ENCODE results near the gene MYO10. TPM values are rescaled to one million over a fixed set of nuclear protein-coding genes. Genes with fewer than 3 reads are reported as not detected.
"Not testable (repeated sequence)": the region's sequence is repeated elsewhere in the genome, so short reads cannot be mapped to it uniquely, and the experiment has no call there.

The MYO10 gene
- polyA plus RNA-seq = not detected

DNA sequence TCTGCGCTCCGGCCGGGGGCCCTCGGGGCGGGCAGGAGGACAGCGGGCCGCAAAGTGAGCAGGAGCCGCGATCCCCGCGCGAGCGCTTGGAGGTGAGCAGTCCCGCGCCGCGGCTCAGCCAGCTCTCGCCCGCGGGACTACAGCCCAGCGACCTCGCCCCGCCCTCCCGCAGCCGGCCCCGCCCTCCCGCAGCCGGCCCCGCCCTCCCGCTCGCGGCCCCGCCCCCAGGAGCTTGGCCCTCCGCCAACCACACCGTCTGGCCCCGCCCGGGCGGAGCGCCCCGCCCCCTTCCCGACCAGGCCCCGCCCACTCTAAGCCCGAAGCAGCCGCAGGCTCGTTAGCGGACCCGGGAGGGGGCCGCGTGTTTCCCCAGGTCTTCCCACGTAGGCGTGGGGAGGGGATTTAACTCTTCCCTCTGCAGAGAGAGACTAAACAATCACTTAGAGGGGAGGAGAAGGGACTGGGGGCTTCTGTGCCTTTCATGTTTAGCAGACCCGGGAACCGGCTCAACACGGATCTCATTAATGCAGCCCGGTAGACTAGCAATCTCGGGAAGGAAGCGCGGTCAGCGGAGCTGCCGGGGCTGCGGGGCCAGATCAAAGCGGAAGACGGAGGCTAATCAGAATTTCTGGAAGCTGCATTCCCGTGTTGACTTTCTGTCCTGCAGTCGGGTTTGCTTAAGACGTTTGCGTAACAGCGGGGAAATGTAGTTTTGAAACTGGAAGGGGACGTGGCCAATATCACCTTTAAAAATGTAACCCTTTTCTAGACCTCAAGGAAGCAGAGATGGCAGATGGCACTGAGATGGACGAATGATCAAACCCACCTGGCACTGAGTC lies at the start of gene MYO10:
Gene MYO10, minus strand, starts transcription at position 139 of the 839 bp plus-strand sequence. CDS start 480 bp downstream, outside the sequence.
- DNase-seq = peak in 2 of 3 donors; percentile 11 to 12
- Mint-ChIP-seq H3K9me3 (peaks cover 0 to 16% (median 7%) of the 10 kb centered on the region in 6 donors), H3K4me1 (peaks cover 18 to 33% of the 10 kb centered on the region in 2 donors), H3K36me3 (no peaks in the 10 kb centered on the region), H3K27ac (no peak within 1 kb of the TSS), H3K4me3 (peak within 1 kb of the TSS; percentile 72 to 83 (median 79)), H3K27me3 (ENCODE audit: low read depth in 3 of 3) (peaks cover 4 to 16% (median 12%) of the 10 kb centered on the region in 3 donors)

DNA sequence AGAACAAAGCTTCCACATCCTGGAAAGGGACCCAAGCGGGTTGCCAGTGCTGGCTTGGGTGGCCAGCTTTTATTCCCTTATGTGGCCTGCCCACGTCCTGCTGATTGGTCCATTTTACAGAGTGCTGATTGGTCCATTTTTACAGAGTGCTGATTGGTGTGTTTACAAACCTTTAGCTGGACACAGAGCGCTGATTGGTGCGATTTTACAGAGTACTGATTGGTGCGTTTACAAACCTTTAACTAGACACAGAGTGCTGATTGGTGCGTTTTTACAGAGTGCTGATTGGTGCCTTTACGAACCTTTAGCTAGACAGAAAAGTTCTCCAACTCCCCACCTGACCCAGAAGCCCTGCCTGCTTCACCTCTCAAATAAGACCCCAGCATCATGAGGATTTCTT lies 49.2 kb upstream of the MYO10 start:
- H3K27me3 Mint-ChIP-seq (ENCODE audit: low read depth in 3 of 3); DNase-seq; H3K9me3 Mint-ChIP-seq; H3K4me1 Mint-ChIP-seq; H3K36me3 Mint-ChIP-seq; H3K27ac Mint-ChIP-seq; H3K4me3 Mint-ChIP-seq: not testable (repeated sequence)

DNA sequence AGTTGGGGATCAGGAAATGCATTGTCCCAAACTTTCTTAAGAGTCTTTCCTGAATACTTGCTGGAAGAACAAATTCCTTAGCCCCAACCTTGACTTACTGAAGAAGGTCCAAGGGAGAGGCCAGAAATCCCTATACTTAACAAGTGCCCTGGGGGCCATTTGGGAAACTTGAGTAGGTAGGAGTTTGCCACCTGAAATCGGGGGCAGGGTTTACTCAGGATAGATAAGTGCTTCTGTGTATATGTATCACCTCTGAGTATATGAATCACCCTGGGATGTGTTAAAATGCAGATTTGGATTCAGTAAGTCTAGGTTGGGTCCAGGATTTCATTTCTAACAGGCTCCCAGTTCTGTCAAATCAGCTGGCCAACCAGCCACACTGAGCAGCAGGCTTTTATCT lies 47.9 kb upstream of the MYO10 start:
- Mint-ChIP-seq H3K27ac (no peak overlapping the region), H3K27me3 (ENCODE audit: low read depth in 3 of 3) (peaks cover 0 to 3% (median 1%) of the 10 kb centered on the region in 3 donors), H3K36me3 (no peaks in the 10 kb centered on the region), H3K4me3 (no peak overlapping the region), H3K4me1 (no peaks in the 10 kb centered on the region), H3K9me3 (peaks cover 0 to 9% (median 2%) of the 10 kb centered on the region in 6 donors)
- no peak for DNase-seq

DNA sequence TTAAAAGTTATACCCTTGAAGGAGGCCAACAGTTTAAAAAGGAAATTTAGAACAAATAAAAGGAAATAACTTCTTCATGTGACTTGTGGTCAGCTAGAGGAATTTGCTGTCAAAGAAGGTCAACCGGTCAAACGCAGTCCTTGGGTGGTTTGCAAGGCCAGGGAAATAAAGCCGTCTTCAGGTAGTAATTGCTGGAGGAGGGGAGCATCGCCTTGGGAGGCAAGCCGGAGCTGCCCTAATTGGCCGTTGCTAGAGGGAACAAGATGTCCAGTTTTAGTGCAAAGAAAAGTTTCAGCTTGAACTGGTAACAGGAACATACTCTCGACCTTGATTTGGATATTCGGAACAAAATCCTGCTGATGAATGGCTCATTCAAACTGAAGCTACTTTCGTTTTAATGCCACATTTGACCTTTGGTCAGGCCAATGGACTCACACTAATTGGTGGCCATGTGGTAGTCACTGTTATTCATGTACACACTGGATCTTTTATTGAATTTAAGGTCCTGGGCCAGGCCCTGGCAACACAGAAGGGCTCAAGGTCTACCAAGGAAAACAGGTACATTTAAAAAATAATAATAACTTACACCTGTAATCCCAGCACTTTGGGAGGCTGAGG lies 47.0 kb upstream of the MYO10 start:
- Mint-ChIP-seq H3K27me3 (ENCODE audit: low read depth in 3 of 3) (peaks cover 1 to 3% (median 2%) of the 10 kb centered on the region in 3 donors), H3K9me3 (peaks cover 0 to 9% (median 4%) of the 10 kb centered on the region in 6 donors), H3K4me1 (no peaks in the 10 kb centered on the region), H3K36me3 (no peaks in the 10 kb centered on the region), H3K4me3 (no peak overlapping the region), H3K27ac (no peak overlapping the region)
- no peak for DNase-seq

DNA sequence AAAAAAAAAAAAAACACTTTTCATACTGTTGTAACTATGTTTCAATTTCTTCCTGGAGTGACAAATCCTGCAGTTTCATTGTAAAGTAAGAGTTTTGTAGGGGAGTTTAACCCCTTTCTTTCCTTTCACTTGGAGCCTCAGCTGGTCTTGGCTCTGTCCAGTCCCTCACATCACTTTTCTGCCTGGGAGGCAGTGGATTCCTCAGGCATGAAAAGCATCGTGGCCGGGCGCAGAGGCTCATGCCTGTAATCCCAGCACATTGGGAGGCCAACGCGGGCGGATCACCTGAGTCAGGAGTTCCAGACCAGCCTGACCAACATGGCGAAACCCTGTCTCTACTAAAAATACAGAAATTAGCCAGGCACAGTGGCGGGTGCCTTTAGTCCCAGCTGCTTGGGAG lies 45.6 kb upstream of the MYO10 start:
- Mint-ChIP-seq H3K9me3 (peaks cover 0 to 9% (median 4%) of the 10 kb centered on the region in 6 donors), H3K27ac (no peak overlapping the region), H3K36me3 (no peaks in the 10 kb centered on the region), H3K4me3 (no peak overlapping the region), H3K27me3 (ENCODE audit: low read depth in 3 of 3) (peaks cover 0 to 2% (median 1%) of the 10 kb centered on the region in 3 donors), H3K4me1 (no peaks in the 10 kb centered on the region)
- DNase-seq = no peak

DNA sequence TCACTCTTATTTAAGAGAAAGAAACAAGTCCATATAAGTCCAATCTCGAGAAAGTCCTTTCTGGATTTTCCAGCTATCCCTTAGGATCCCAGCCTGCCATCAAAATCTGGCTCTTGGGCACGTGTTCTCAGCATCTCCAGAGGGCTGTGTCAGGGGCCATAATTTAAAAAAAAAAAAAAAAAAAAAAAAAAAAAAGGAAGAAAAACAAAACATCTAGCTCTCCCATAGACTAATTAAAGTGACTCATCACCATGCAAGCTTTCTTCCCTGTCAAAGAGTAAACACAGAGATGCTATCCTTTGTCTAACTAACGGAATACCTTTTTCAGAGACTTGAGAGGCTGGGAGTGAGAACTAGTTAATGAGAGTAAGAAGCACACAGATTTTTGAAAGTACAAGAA lies 44.9 kb upstream of the MYO10 start:
- Mint-ChIP-seq H3K4me3 (no peak overlapping the region), H3K27me3 (ENCODE audit: low read depth in 3 of 3) (peaks cover 0 to 2% (median 1%) of the 10 kb centered on the region in 3 donors), H3K4me1 (no peaks in the 10 kb centered on the region), H3K9me3 (peaks cover 0 to 8% (median 4%) of the 10 kb centered on the region in 6 donors), H3K36me3 (no peaks in the 10 kb centered on the region), H3K27ac (no peak overlapping the region)
- no peak for DNase-seq

DNA sequence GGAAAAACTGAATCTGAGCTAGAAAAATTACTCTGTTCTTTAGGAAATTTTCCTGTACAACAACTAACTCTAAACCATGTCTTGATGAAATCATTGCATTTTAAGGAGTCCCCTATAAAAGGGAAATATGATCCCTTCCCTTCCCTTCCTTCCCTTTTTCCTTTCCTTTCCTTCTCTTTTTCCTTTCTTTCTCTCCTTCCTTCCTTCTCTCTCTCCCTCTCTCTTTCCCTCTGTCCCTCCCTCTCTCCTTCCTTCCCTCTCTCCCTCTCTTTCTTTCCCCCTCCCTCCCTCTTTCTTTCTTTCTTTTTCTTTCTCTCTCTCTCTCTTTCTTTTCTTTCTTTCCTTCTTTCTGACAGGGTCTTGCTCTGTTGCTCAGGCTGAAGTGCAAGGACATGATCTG lies 42.2 kb upstream of the MYO10 start:
- Mint-ChIP-seq H3K9me3 (peaks cover 0 to 9% (median 4%) of the 10 kb centered on the region in 6 donors), H3K4me3 (no peak overlapping the region), H3K4me1 (no peaks in the 10 kb centered on the region), H3K27me3 (ENCODE audit: low read depth in 3 of 3) (peaks cover 1 to 2% (median 2%) of the 10 kb centered on the region in 3 donors), H3K36me3 (no peaks in the 10 kb centered on the region), H3K27ac (no peak overlapping the region)
- DNase-seq = no peak

DNA sequence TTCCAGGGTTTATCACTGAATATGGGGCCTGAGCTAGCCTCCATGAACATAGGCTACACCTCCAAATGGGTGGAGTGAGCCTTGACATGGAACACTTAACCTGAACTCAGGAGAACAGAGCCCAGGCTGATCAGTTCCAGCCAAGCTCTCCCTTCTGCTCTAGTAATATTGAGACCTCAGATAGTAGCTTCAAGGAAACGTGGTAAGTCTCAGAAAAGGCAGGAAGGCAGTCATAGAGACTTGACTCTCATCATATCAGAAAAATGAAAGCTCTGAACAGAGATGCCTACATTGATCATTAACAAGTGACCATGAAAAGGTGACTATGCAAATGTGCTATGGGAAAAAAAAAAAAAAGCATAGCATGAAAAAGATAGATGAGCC lies 40.5 kb upstream of the MYO10 start:
- Mint-ChIP-seq H3K4me1 (no peaks in the 10 kb centered on the region), H3K4me3 (no peak overlapping the region), H3K9me3 (peaks cover 0 to 11% (median 7%) of the 10 kb centered on the region in 6 donors), H3K36me3 (no peaks in the 10 kb centered on the region), H3K27me3 (ENCODE audit: low read depth in 3 of 3) (peaks cover 1 to 2% (median 2%) of the 10 kb centered on the region in 3 donors), H3K27ac (no peak overlapping the region)
- no peak for DNase-seq

DNA sequence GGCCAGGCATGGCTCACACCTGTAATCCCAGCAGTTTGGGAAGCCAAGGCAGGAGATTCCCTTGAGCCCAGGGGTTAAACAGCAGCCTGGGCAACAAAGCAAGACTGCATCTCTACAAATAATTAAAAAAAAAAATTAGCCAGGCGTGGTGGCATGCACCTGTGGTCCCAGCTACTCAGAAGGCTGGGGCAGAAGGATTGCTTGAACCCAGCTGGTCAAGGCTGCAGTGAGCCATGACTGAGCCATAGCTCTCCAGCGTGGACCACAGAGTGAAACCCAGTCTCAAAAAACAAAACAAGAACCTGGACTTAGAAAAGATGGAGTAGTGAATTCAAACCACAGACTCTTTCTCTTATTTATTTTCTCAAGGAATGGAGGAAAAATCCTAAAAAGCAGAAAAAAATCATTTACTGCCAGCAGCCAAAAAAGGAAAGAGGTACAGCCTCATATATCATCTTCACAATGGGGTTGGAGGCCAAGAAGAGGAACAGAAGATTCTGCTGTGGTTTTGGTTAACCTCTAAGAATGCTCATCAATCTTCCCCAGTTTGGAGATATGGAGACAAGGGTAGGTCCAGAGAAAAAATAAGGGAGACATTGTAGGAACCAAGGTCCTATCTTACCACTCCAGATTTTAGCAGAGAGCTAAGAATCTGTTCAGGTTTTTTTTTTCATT lies 40.0 kb upstream of the MYO10 start:
- Mint-ChIP-seq H3K4me3 (no peak overlapping the region), H3K4me1 (no peaks in the 10 kb centered on the region), H3K27ac (no peak overlapping the region), H3K9me3 (peaks cover 0 to 11% (median 7%) of the 10 kb centered on the region in 6 donors), H3K36me3 (no peaks in the 10 kb centered on the region), H3K27me3 (ENCODE audit: low read depth in 3 of 3) (peaks cover 1 to 2% (median 2%) of the 10 kb centered on the region in 3 donors)
- DNase-seq = no peak

DNA sequence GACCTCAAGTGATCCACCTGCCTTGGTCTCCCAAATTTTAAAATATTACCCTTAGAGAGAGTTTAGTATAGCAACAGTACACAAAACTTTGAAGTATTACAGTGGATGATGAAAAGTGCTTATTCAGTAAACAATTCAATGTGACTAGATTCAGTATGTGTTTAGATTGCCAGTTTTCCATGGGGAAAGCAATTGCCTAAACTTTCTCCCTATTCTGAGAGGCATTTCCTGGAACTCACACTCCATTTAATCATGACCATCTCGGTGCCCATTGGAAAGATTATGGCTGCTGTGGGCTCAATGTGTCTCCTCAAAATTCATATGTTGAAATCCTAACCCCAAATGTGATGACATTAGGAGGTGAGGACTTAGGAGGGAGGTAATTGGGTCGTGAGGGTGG lies 38.9 kb upstream of the MYO10 start:
- H3K27me3 Mint-ChIP-seq (ENCODE audit: low read depth in 3 of 3) = peaks cover 2% of the 10 kb centered on the region in 3 donors
- no peaks in the 10 kb centered on the region for H3K4me1 Mint-ChIP-seq
- DNase-seq = no peak
- H3K4me3 Mint-ChIP-seq = no peak overlapping the region
- H3K36me3 Mint-ChIP-seq = no peaks in the 10 kb centered on the region
- H3K27ac Mint-ChIP-seq = no peak overlapping the region
- peaks cover 0 to 13% (median 6%) of the 10 kb centered on the region in 6 donors for H3K9me3 Mint-ChIP-seq

DNA sequence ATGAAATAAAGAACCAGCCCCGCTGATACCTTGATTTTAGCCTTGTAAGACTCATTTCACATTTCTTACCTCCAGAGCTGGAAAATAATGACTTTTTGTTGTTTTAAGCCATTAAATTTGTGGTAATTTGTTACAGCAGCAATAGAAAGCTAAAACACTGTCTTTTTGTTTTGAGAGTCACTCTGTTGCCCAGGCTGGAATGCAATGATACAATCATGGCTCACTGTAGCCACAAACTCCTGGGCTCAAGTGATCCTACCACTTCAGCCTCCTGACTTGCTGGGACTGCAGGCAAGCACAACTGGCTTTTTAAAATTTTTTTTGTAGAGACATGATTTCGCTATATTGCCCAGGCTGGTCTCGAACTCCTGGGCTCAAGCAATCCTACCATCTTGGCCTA lies 34.7 kb upstream of the MYO10 start:
- no peaks in the 10 kb centered on the region for H3K4me1 Mint-ChIP-seq
- no peak for DNase-seq
- no peaks in the 10 kb centered on the region for H3K36me3 Mint-ChIP-seq
- H3K27ac Mint-ChIP-seq = no peak overlapping the region
- H3K4me3 Mint-ChIP-seq = no peak overlapping the region
- H3K9me3 Mint-ChIP-seq = peaks cover 0 to 14% (median 4%) of the 10 kb centered on the region in 6 donors
- H3K27me3 Mint-ChIP-seq (ENCODE audit: low read depth in 3 of 3) = peaks cover 2 to 3% (median 2%) of the 10 kb centered on the region in 3 donors

DNA sequence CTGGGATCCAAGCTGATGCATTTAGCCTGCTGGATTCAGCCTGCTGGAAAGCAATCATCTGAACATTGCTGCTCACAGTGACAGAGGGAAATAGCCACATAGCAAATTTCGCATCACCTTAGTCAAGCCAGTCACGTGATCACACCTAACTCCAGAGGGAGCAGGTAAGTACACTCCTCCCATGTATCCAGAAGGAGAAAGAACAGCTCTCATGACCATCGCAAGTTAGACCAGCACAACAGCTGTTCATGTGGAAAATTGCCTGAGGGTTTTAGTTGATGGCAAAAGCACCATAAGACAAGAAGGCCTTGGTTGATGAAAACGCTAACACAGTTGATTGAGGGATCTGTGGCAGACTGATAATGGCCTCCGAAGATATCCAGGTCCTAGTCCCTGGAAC lies 34.2 kb upstream of the MYO10 start:
- H3K9me3 Mint-ChIP-seq = peaks cover 0 to 16% (median 4%) of the 10 kb centered on the region in 6 donors
- no peak overlapping the region for H3K27ac Mint-ChIP-seq
- no peak overlapping the region for H3K4me3 Mint-ChIP-seq
- no peaks in the 10 kb centered on the region for H3K4me1 Mint-ChIP-seq
- peaks cover 2 to 3% (median 2%) of the 10 kb centered on the region in 3 donors for H3K27me3 Mint-ChIP-seq (ENCODE audit: low read depth in 3 of 3)
- H3K36me3 Mint-ChIP-seq = no peaks in the 10 kb centered on the region
- no peak for DNase-seq

DNA sequence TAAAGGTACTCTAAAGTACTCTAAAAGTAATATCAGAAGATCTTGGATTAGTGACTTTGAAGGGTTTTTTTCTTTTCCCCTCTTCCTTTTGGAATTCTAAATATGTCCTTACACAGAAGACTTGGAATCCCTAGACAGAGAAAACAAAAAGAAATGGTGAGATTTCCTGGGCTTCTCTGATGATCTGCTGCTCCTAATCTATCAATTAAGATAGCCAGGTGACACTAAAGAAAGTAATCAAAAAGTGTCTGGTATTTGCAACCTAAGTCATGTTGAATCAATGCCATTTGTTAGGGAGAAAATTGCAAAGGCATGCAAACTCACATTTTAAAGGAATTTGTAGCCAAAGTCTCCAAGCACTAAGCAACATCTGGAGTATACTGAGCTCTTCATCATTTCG lies 29.5 kb upstream of the MYO10 start:
- Mint-ChIP-seq H3K27ac (no peak overlapping the region), H3K4me3 (no peak overlapping the region), H3K27me3 (ENCODE audit: low read depth in 3 of 3) (peaks cover 0 to 3% (median 2%) of the 10 kb centered on the region in 3 donors), H3K4me1 (no peaks in the 10 kb centered on the region), H3K36me3 (no peaks in the 10 kb centered on the region), H3K9me3 (peaks cover 0 to 21% (median 2%) of the 10 kb centered on the region in 6 donors)
- DNase-seq = no peak

DNA sequence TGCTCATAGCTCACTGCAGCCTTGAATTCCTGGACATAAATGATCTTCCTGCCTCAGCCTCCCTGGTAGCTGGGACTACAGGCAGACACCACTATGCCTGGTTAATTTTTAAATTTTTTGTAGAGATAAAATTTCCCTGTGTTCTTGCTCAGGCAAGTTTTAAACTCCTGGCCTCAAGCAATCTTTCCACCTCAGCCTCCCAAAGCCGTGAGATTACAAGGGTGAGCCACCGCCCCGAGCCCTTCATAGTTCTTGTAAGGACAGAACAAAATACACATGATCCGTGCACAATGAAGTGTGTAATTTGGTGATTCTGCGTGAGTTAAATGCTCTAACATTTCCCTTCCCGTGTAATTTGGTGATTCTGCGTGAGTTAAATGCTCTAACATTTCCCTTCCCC lies 27.7 kb upstream of the MYO10 start:
- DNase-seq = no peak
- H3K27ac Mint-ChIP-seq = no peak overlapping the region

More for the DNA sequence above, 27.7 kb upstream of the MYO10 start:
- Mint-ChIP-seq H3K4me1 (no peaks in the 10 kb centered on the region), H3K4me3 (no peak overlapping the region), H3K9me3 (peaks cover 0 to 22% (median 3%) of the 10 kb centered on the region in 6 donors), H3K36me3 (no peaks in the 10 kb centered on the region), H3K27me3 (ENCODE audit: low read depth in 3 of 3) (peaks cover 0 to 3% (median 1%) of the 10 kb centered on the region in 3 donors)
